Measurements from ENCODE around the gene CDKN1A. TPM values are rescaled to one million over a fixed set of nuclear protein-coding genes. Genes with fewer than 3 reads are reported as not detected.

Gene CDKN1A
- total RNA-seq, 4 donors from 2014 or later = 8.8 to 119 (median 75.8) TPM

- no peak for DNase-seq
- intact Hi-C loops (cut with DNase I; ENCODE audit: low total_unique reads) = no loop called here
- Histone ChIP-seq H3K27ac (peak overlapping the region; percentile 72 to 74), H3K36me3 (no peaks in the 10 kb centered on the region), H3K9me3 (no peaks in the 10 kb centered on the region), H3K4me3 (peak overlapping the region in 1 of 2 donors; percentile 27), H3K4me1 (no peaks in the 10 kb centered on the region), H3K27me3 (no peaks in the 10 kb centered on the region)
- TF ChIP-seq, protein P1, sequence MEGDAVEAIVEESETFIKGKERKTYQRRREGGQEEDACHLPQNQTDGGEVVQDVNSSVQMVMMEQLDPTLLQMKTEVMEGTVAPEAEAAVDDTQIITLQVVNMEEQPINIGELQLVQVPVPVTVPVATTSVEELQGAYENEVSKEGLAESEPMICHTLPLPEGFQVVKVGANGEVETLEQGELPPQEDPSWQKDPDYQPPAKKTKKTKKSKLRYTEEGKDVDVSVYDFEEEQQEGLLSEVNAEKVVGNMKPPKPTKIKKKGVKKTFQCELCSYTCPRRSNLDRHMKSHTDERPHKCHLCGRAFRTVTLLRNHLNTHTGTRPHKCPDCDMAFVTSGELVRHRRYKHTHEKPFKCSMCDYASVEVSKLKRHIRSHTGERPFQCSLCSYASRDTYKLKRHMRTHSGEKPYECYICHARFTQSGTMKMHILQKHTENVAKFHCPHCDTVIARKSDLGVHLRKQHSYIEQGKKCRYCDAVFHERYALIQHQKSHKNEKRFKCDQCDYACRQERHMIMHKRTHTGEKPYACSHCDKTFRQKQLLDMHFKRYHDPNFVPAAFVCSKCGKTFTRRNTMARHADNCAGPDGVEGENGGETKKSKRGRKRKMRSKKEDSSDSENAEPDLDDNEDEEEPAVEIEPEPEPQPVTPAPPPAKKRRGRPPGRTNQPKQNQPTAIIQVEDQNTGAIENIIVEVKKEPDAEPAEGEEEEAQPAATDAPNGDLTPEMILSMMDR (IDR thresholded peaks at IDR 0.05) = no peak
- no peak for TF ChIP-seq POLR2A (IDR thresholded peaks at IDR 0.05)
These were observed 56.1 kb downstream of the CDKN1A start for GRCh38 chr6:36734486-36735060.

DNA sequence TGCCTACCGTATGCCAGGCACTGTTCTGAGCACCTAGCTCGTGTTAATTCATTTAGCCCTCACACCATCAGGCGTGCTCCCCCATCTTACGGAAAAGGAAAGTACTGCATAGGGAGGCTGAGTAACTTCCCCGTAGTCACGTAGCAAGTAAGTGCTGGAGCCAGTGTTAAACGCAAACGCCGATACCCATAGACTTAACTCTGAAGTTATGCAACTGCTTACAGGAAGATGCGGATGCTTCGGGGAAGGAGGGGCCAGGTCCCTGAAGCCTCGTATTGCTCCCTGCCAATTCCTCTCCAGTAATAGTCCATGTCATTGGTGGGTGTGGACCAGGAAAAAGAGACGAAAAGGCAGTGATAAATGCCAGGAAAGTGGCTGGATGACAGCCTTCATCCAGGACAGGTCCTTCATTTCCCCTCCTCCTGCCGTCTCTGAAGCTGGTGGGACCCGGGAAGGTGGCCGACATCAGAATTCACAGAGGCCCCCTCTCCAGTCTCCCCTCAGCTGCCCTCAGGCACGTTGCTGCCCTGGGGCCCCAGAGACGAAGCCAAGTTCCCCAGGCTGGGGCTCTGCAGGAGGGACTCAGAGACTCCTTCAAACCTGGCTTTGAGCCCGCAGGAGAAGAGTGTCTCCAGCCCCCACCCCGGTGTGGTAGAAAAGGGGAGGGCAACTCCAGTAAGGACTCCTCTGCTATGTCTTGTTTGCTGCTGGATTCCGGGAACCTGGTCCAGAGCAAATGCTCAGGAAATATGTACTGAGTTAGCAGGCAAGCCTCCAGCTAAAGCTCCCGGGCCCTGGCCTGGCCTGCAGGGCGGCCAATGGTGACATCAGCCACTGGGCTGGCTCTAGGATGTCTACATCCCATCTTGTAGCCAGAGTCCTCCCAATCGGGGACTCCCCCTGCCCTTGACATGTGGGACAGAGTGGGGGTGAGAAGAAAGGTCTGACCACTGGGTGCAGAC lies 56.9 kb downstream of the CDKN1A start:
- H3K27ac ChIP-seq = peak overlapping the region; percentile 72 to 74
- H3K9me3 ChIP-seq = no peaks in the 10 kb centered on the region
- no peak for TF ChIP-seq POLR2A (IDR thresholded peaks at IDR 0.05)
- TF ChIP-seq, protein P1 (IDR thresholded peaks at IDR 0.05) = peak in 2 of 4 experiments; percentile 3 to 29
- H3K4me1 ChIP-seq = no peaks in the 10 kb centered on the region
- H3K4me3 ChIP-seq = peak overlapping the region; percentile 15 to 27
- DNase-seq = peak; percentile 82 to 87
- intact Hi-C loops (cut with DNase I; ENCODE audit: low total_unique reads) = no loop called here
- no peaks in the 10 kb centered on the region for H3K27me3 ChIP-seq
- H3K36me3 ChIP-seq = no peaks in the 10 kb centered on the region

Small RNAs within 50 kb of the gene (small RNA-seq; reads per million reads assigned to genes)
- not detected for gene RF00019
- not detected for gene RNU1-88P

Other genes starting within 250 kb of the CDKN1A start
- not detected for gene PXT1, start 235.9 kb upstream of the CDKN1A start, total RNA-seq
- gene KCTD20, start 235.7 kb upstream of the CDKN1A start, total RNA-seq = 100 to 1,000 TPM in 1 of 4 donors, 10 to 100 TPM in 3; 31.0 to 130 (median 46.4) TPM
- gene STK38, start 131.2 kb upstream of the CDKN1A start, total RNA-seq = 10 to 100 TPM; 10.6 to 30.0 (median 20.5) TPM
- gene SRSF3, start 84.4 kb upstream of the CDKN1A start, total RNA-seq = 100 to 1,000 TPM in 3 of 4 donors, 10 to 100 TPM in 1; 98.8 to 239 (median 179) TPM
- under 1 TPM in 1 of 4 donors, not detected in 3; 0.37 TPM for gene RAB44, start 19.1 kb downstream of the CDKN1A start, total RNA-seq
- 10 to 100 TPM in 3 of 4 donors, 1 to 10 TPM in 1; 9.5 to 33.8 (median 12.2) TPM for gene CPNE5, start 160.7 kb downstream of the CDKN1A start, total RNA-seq
- gene PPIL1, start 196.1 kb downstream of the CDKN1A start, total RNA-seq = 10 to 100 TPM; 22.8 to 36.0 (median 27.5) TPM
- 10 to 100 TPM; 21.3 to 67.9 (median 42.6) TPM for gene C6orf89, start 207.2 kb downstream of the CDKN1A start, total RNA-seq

Measured in uterus (tissue), 4 donors.